GM12892 (cell line): ENCODE data around the gene CAGE1. TPM values are rescaled to one million over a fixed set of nuclear protein-coding genes. Genes with fewer than 3 reads are reported as not detected.

Experiments
- DNase-seq: peaks from one replicate; pipeline ENCODE4 v3.0.0; 2011; ENCODE audit not compliant: insufficient read length
- FAIRE-seq: peaks from 2 replicates; lab custom pipeline; 2011; peaks lifted over from hg19 to GRCh38; lab: Jason Lieb, UNC
- POLR2A ChIP-seq: IDR thresholded peaks from 2 replicates; pipeline ENCODE4 v1.6.1; 2011; ENCODE audit warnings: low read depth, low read length, control low read depth
- POLR2AphosphoS5 ChIP-seq: IDR thresholded peaks from 2 replicates; pipeline ENCODE4 v1.6.1; 2011; ENCODE audit warnings: low read depth, low read length, control low read depth
- TAF1 ChIP-seq: IDR thresholded peaks from 2 replicates; pipeline ENCODE4 v1.6.1; 2011; ENCODE audit warnings: low read depth, mild to moderate bottlenecking, control low read depth, low read length, borderline replicate concordance
- polyA plus RNA-seq: library from polyadenylated mRNA; unstranded; fragments of >200 nt; gene quantifications from one replicate; pipeline ENCODE4 v1.2.1, GENCODE V29; 2012; ENCODE audit warnings: missing spikeins, inconsistent platforms; ENCODE audit not compliant: missing spikeins

Gene CAGE1
- not detected for polyA plus RNA-seq

- TF ChIP-seq TAF1 (peak; percentile 88), POLR2AphosphoS5 (peak; percentile 98), POLR2A (peak; percentile 99)
- DNase-seq (peak; percentile 87), FAIRE-seq (peak; percentile 97)
These were observed at the start of gene CAGE1, which contains the start of gene RIOK1 for GRCh38 chr6:7389451-7390225. CAGE1 (minus strand) TSS chr6:7389742; CDS start chr6:7387173, 2,569 bp downstream. RIOK1 (plus strand) TSS chr6:7389808; CDS start chr6:7390003, 195 bp downstream.

- DNase-seq (no peak), FAIRE-seq (no peak)
- no peak for TF ChIP-seq TAF1
- TF ChIP-seq POLR2AphosphoS5 = no peak
- no peak for TF ChIP-seq POLR2A
These were observed 49.7 kb upstream of the CAGE1 start for GRCh38 chr6:7439228-7439627.

- FAIRE-seq (no peak), DNase-seq (no peak)
- TF ChIP-seq TAF1 (no peak), POLR2A (no peak), POLR2AphosphoS5 (no peak)
These were observed 48.5 kb upstream of the CAGE1 start for GRCh38 chr6:7438011-7438410.

GRCh38 chr6:7434672-7435071, 45.1 kb upstream of the CAGE1 start:
- no peak for DNase-seq
- FAIRE-seq = no peak
- TF ChIP-seq POLR2AphosphoS5 = no peak
- no peak for TF ChIP-seq TAF1
- TF ChIP-seq POLR2A = no peak

GRCh38 chr6:7433121-7433617, 43.6 kb upstream of the CAGE1 start:
- TF ChIP-seq TAF1 = no peak
- no peak for TF ChIP-seq POLR2AphosphoS5
- no peak for TF ChIP-seq POLR2A
- no peak for FAIRE-seq
- DNase-seq = no peak

GRCh38 chr6:7432391-7433120, 43.0 kb upstream of the CAGE1 start:
- no peak for TF ChIP-seq POLR2AphosphoS5
- DNase-seq = no peak

GRCh38 chr6:7431674-7432390, 42.3 kb upstream of the CAGE1 start:
- FAIRE-seq (no peak), DNase-seq (no peak)
- TF ChIP-seq POLR2AphosphoS5 = no peak
- TF ChIP-seq TAF1 = no peak
- no peak for TF ChIP-seq POLR2A

More at GRCh38 chr6:7432391-7433120, 43.0 kb upstream of the CAGE1 start:
- FAIRE-seq = no peak

GRCh38 chr6:7431313-7431673, 41.8 kb upstream of the CAGE1 start:
- DNase-seq = no peak
- no peak for TF ChIP-seq POLR2AphosphoS5
- no peak for TF ChIP-seq TAF1
- FAIRE-seq = no peak

GRCh38 chr6:7426447-7427169, 37.1 kb upstream of the CAGE1 start:
- TF ChIP-seq TAF1 = no peak
- no peak for FAIRE-seq
- no peak for DNase-seq

GRCh38 chr6:7425808-7426190, 36.3 kb upstream of the CAGE1 start:
- no peak for TF ChIP-seq TAF1
- TF ChIP-seq POLR2AphosphoS5 = no peak
- no peak for TF ChIP-seq POLR2A
- DNase-seq (no peak), FAIRE-seq (no peak)
